Muscle of leg (tissue), 11 donors: ENCODE measurements around the gene PASK. TPM values are rescaled to one million over a fixed set of nuclear protein-coding genes. Genes with fewer than 3 reads are reported as not detected.
"Not testable (repeated sequence)": the region's sequence is repeated elsewhere in the genome, so short reads cannot be mapped to it uniquely, and the experiment has no call there.

ENCODE experiments used
- DNase-seq: peaks from one replicate; pipeline ENCODE4 v3.0.0; 2013
- H3K27ac ChIP-seq: one replicate; pipeline ENCODE4 v1.5.1; 2013; ENCODE audit warnings: mild to moderate bottlenecking, low read length, control low read depth
- H3K27me3 ChIP-seq: one replicate; pipeline ENCODE4 v1.6.1; 2013; ENCODE audit warnings: low read length; ENCODE audit not compliant: control insufficient read depth, insufficient read depth
- H3K36me3 ChIP-seq: one replicate; pipeline ENCODE4 v1.6.1; 2013; ENCODE audit warnings: low read length; ENCODE audit not compliant: control insufficient read depth, insufficient read depth
- H3K4me1 ChIP-seq: one replicate; pipeline ENCODE4 v1.6.1; 2013; ENCODE audit warnings: low read length; ENCODE audit not compliant: control insufficient read depth, insufficient read depth
- H3K4me3 ChIP-seq: one replicate; pipeline ENCODE4 v1.5.1; 2013; ENCODE audit warnings: low read length, control low read depth
- H3K9me3 ChIP-seq: replicated peaks from 2 replicates; pipeline ENCODE4 v1.6.1; 2013; ENCODE audit warnings: low read depth, low read length; ENCODE audit not compliant: control insufficient read depth
- WGBS: methylation state at CpG from one replicate; pipeline ENCODE4 v1.1.5; 2013; ENCODE audit warnings: missing lambda C conversion rate; ENCODE audit not compliant: insufficient coverage; 5-methylcytosine and 5-hydroxymethylcytosine counted together
- polyA plus RNA-seq, 8 donors: library from polyadenylated mRNA; unstranded; fragments of 120-200 nt; gene quantifications; one replicate each; pipeline versions ENCODE4 v1.2.1 to v1.2.3, GENCODE V29; 2013; ENCODE audit warnings: inconsistent platforms in 1 of 8, low replicate concordance in 1 of 8; ENCODE audit not compliant: insufficient read length in 8 of 8, insufficient read depth in 1 of 8
- total RNA-seq: library from RNA; stranded (reverse); fragments of 120-200 nt; gene quantifications from one replicate; pipeline ENCODE4 v1.2.4, GENCODE V29; 2013

PASK gene
- total and polyA plus RNA-seq, 9 donors = 2.2 to 8.6 (median 6.1) TPM

GRCh38 chr2:241094924-241095420 is 54.3 kb downstream of the PASK start:
- WGBS = 81% methylated on average over 4 of the region's 6 CpGs
- no peaks in the 10 kb centered on the region for H3K4me1 ChIP-seq

GRCh38 chr2:241094172-241094571 is 55.1 kb downstream of the PASK start:
- WGBS = 91% methylated on average over 5 of the region's 7 CpGs
- Histone ChIP-seq H3K4me1 (no peaks in the 10 kb centered on the region), H3K9me3 (no peaks in the 10 kb centered on the region), H3K36me3 (peaks cover 75% of the 10 kb centered on the region), H3K27me3 (no peaks in the 10 kb centered on the region), H3K4me3 (no peak overlapping the region), H3K27ac (no peak overlapping the region)
- no peak for DNase-seq

More at GRCh38 chr2:241094924-241095420, 54.3 kb downstream of the PASK start:
- DNase-seq = no peak
- Histone ChIP-seq H3K4me3 (no peak overlapping the region), H3K9me3 (no peaks in the 10 kb centered on the region), H3K27me3 (no peaks in the 10 kb centered on the region), H3K36me3 (peaks cover 76% of the 10 kb centered on the region), H3K27ac (no peak overlapping the region)

DNA sequence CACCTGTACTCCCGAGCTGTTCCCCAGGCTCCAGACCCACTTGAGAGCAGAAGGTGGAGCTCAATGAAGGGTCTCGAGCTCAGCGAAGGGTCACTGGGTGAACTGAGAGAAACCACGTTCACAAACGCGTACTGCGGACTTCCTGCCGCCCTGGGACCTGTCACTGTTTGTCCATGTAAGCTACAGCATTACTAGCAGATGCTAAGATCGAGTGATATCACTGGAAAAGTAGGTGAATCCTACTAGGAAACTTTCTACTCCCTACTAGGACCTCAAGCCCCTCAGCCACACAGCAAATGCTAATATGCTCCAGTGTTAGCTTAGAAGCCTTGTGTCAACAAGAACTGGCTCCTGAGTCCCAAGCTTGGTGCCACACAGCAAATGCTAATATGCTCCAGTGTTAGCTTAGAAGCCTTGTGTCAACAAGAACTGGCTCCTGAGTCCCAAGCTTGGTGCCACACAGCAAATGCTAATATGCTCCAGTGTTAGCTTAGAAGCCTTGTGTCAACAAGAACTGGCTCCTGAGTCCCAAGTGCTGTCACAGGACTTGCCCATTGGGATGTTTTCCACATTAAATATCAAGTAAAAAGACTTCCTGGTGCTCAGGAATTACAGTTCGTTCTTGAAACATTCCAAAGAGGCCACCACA is 56.0 kb downstream of the PASK start:
- not testable (repeated sequence) for H3K9me3 ChIP-seq, H3K4me1 ChIP-seq, H3K27ac ChIP-seq, DNase-seq, H3K4me3 ChIP-seq, H3K27me3 ChIP-seq
- peaks cover 76% of the 10 kb centered on the region for H3K36me3 ChIP-seq
- WGBS = 77% methylated on average over 8 of the region's 10 CpGs

GRCh38 chr2:241092677-241093076 is 56.6 kb downstream of the PASK start:
- Histone ChIP-seq H3K27me3 (no peaks in the 10 kb centered on the region), H3K4me3 (no peak overlapping the region), H3K4me1 (no peaks in the 10 kb centered on the region), H3K36me3 (peaks cover 78% of the 10 kb centered on the region), H3K9me3 (no peaks in the 10 kb centered on the region), H3K27ac (no peak overlapping the region)
- 68% methylated on average over 3 of the region's 8 CpGs for WGBS
- no peak for DNase-seq

DNA sequence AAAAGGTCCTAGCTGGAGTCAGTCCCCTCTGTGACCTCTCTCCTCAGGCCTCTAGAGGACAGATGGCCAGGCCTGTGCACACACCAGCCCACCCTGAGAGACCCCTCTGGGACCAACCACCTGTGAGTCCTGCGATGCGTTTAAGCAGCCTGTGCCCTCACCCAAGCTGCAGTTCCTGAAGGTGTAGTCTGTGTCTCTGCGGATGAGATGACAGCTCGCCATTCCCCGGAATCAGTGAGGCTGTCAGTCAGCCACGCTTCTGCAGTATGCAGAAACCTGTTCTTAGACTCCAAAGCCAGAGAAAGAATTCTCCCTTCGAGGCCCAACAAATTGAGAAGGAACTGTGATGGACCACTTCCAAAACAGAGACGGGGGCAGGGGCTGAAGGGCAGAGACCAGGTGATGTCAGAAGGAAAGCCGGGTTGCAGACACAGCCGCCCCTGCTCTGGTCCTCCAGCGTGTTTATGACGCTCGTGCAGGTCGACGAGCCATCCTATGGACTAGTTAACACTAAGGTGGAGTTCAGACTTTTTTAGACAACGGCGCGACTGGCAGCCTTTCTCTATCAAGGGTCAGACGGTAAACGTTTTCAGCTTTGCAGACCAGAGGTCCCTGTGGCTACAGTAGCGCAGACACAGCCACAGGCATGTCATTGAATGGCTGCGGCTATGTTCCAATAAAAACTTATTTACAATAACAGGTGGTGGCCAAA is 57.4 kb downstream of the PASK start:
- peaks cover 78% of the 10 kb centered on the region for H3K36me3 ChIP-seq
- no peak for DNase-seq
- no peak overlapping the region for H3K27ac ChIP-seq
- H3K9me3 ChIP-seq = no peaks in the 10 kb centered on the region
- H3K27me3 ChIP-seq = no peaks in the 10 kb centered on the region
- WGBS = 87% methylated on average over 22 of the region's 22 CpGs
- H3K4me3 ChIP-seq = no peak overlapping the region
- no peaks in the 10 kb centered on the region for H3K4me1 ChIP-seq

DNA sequence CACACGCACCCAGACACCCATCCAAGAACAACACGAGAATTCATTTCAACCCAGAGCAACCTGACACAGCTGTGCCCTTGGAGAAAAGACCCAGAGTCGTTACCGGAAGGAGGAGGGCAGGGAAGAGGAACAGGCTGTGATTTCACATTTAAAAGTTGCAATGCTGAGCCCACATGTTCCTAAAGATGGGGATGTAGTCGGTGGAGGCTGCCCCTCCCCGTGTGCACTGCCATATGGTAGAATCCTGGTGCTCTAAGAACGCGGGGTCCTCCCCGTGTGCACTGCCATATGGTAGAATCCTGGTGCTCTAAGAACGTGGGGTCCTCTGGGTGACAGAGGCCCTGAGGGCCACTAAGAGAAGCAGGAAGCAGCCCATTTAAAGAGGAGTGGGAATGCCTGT is 58.1 kb downstream of the PASK start:
- no peak overlapping the region for H3K4me3 ChIP-seq
- DNase-seq = no peak
- H3K4me1 ChIP-seq = no peaks in the 10 kb centered on the region
- no peaks in the 10 kb centered on the region for H3K9me3 ChIP-seq
- no peak overlapping the region for H3K27ac ChIP-seq
- 66% methylated on average over 8 of the region's 10 CpGs for WGBS
- no peaks in the 10 kb centered on the region for H3K27me3 ChIP-seq
- peaks cover 84% of the 10 kb centered on the region for H3K36me3 ChIP-seq

DNA sequence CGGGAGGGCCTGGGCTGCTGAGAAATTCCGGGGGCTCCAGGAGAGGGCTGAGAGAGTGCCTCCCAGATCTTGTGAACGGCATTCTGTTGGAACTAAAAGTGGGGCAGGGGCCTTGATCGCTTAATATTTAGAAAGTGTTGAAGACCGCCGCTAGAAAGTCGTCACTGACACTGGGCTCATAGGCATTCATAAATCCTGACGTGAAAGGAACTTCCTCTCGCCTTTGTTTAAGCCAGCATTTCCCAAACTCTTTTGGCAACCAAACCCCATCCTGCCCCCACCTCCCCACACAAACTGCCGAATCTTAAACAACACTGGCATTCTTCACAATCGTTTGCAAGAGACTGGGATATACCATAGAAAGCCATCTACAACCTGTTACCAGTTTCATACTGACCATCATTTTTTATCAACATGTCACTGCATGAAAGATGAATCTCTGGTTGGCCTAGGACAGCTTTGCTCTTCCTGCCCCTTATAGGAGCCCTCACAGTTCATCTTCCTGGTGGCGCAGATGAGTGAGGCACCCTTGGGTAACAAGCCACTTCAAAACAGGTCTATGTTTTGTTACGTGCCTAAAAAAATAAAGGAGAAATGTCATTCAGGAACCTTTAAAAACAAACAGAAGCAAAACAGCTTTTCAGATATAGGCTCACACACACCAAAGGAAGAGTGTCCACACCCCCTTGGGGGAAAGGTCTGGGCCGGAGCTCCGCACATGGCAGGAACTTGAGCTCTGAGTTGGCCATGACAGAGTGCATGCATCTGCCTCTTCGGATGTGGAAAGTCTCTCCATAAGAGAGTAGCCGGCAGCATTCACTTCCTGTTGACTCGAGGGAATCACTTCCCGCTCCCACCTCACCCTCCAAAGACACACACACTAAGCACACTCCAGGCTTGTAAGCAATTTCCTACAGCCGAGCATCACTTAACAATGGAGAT is 60.2 kb downstream of the PASK start:
- 79% methylated on average over 16 of the region's 20 CpGs for WGBS
- Histone ChIP-seq H3K9me3 (no peaks in the 10 kb centered on the region), H3K4me3 (no peak overlapping the region), H3K27ac (no peak overlapping the region), H3K27me3 (no peaks in the 10 kb centered on the region), H3K36me3 (peaks cover 64% of the 10 kb centered on the region), H3K4me1 (no peaks in the 10 kb centered on the region)
- DNase-seq = no peak

DNA sequence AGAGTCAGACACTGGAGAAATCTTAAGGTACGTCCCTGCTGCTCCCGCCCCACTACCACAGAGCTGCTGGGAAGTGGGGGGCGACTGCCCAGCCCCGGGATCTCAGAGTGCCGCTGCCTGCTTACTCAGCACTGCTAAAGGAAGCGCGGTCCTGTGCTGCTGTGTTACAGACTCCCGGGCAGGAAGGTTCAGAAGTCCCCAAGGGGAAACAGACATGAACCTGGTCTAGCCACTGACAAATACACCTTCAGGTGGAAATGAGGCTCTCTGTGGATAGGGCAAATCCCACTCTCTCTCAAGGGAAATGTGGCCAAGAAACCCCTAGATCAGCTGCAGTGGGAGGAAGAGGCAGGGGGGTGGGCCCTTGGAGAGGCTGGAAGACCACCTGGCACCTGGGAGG is 60.9 kb downstream of the PASK start:
- Histone ChIP-seq H3K36me3 (peaks cover 61% of the 10 kb centered on the region), H3K27ac (no peak overlapping the region), H3K27me3 (no peaks in the 10 kb centered on the region), H3K4me3 (no peak overlapping the region), H3K9me3 (no peaks in the 10 kb centered on the region), H3K4me1 (no peaks in the 10 kb centered on the region)
- WGBS = 95% methylated on average over 5 of the region's 8 CpGs
- no peak for DNase-seq

- no peaks in the 10 kb centered on the region for H3K4me1 ChIP-seq
- 89% methylated on average over 19 of the region's 29 CpGs for WGBS
- no peak overlapping the region for H3K4me3 ChIP-seq
- no peaks in the 10 kb centered on the region for H3K27me3 ChIP-seq
- peaks cover 59% of the 10 kb centered on the region for H3K36me3 ChIP-seq
- no peak overlapping the region for H3K27ac ChIP-seq
- no peaks in the 10 kb centered on the region for H3K9me3 ChIP-seq
- no peak for DNase-seq
Observed at GRCh38 chr2:241087420-241088268, 61.6 kb downstream of the PASK start.
